Vagina (tissue), 2 donors: ENCODE data around the gene NPTXR. TPM values are rescaled to one million over a fixed set of nuclear protein-coding genes. Genes with fewer than 3 reads are reported as not detected.

Source experiments
- DNase-seq, 2 donors: peaks; one replicate each; pipeline ENCODE4 v3.0.0-alpha.2; 2017; ENCODE audit errors: extremely low spot score in 2 of 2
- H3K27ac ChIP-seq: fragments of 200-600 bp; sonication (generic); one replicate; pipeline ENCODE4 v1.5.1; 2019
- H3K27me3 ChIP-seq: fragments of 200-600 bp; sonication (generic); one replicate; pipeline ENCODE4 v1.5.1; 2019
- H3K36me3 ChIP-seq, 2 donors: fragments of 200-600 bp; sonication (generic); one replicate each; pipeline ENCODE4 v1.5.1; 2017 to 2019
- H3K4me1 ChIP-seq: fragments of 200-600 bp; sonication (generic); one replicate; pipeline ENCODE4 v1.5.1; 2019
- H3K4me3 ChIP-seq, 2 donors: fragments of 200-600 bp; sonication (generic); 1 replicate in 1 of 2; 2 replicates in 1 of 2; pipeline ENCODE4 v1.5.1; 2016 to 2019
- H3K9me3 ChIP-seq: fragments of 200-600 bp; sonication (generic); one replicate; pipeline ENCODE4 v1.5.1; 2019
- POLR2A ChIP-seq, 2 donors: fragments of 450-650 bp; IDR thresholded peaks; one replicate each; pipeline ENCODE4 v1.6.1; 2017; ENCODE audit warnings: antibody characterized with exemption in 2 of 2, mild to moderate bottlenecking in 2 of 2, moderate library complexity in 2 of 2
- POLR2AphosphoS5 ChIP-seq, 2 donors: sonication (generic); formaldehyde crosslinking; IDR thresholded peaks; one replicate each; pipeline ENCODE4 v1.9.0; 2017; ENCODE audit warnings: antibody characterized with exemption in 2 of 2, mild to moderate bottlenecking in 2 of 2, low read depth in 1 of 2; ENCODE audit not compliant: insufficient read depth in 1 of 2
- intact Hi-C: fragments of 100-400 bp; cut with DNase I; formaldehyde crosslinking; loops from one replicate; pipeline ENCODE4 v1.15.1; 2023
- total RNA-seq: library from RNA; depleted of rRNA; stranded (reverse); fragments of >200 nt; gene quantifications from one replicate; pipeline ENCODE4 v1.2.3, GENCODE V29; 2016
- TF ChIP-seq, protein P1 (sequence below), 3 experiments: fragments of 450-650 bp in 2 of 3; fragments of 200-600 bp in 1 of 3; sonication (generic) in 1 of 3; IDR thresholded peaks; one replicate each; pipeline ENCODE4 v1.5.1; 2017 to 2019; ENCODE audit warnings: antibody characterized with exemption in 3 of 3, mild to moderate bottlenecking in 2 of 3, moderate library complexity in 2 of 3

The NPTXR gene
- total RNA-seq, 1 donor from 2014 or later = 9.3 TPM

DNA sequence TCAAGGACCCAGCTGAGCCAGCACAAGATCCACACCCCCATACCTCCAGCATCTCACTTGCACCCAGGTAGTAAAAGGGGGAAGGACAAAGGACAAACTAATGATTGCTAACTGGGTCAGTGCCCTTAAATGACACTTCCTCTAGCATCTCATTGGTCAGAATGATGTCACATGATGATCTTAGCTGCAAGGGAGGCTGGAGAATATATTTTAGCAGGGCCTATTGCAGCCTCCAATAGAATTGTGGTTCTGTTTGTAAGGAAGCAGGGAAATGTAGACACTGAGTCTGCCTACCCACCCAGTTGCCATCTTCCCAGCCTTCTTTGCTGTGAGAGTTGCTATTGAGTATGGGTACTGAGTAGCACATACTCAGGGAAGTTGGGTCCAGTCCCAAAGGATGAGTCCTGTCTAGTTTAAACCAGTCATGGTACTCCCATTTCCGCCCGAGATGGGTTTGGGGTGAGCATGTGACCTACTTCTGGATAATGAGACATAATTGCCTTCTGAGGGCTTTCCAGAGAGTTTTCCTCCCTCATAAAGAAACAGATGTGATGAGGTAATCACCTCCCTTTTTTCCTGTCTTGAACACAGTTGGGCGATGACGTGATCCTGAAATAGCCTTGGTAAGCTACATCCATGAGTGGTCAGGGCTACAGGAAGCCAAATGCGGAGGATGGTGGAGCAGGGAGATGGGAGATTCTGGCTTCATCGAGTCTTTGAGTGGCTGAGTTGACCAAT is 44.4 kb downstream of the NPTXR start:
- Histone ChIP-seq H3K36me3 (no peaks in the 10 kb centered on the region), H3K4me3 (no peak overlapping the region), H3K27ac (no peak overlapping the region), H3K9me3 (no peaks in the 10 kb centered on the region), H3K27me3 (no peaks in the 10 kb centered on the region), H3K4me1 (peaks cover 11% of the 10 kb centered on the region)
- TF ChIP-seq POLR2A (IDR thresholded peaks at IDR 0.05) (no peak), POLR2AphosphoS5 (IDR thresholded peaks at IDR 0.05; ENCODE audit: insufficient read depth in 1 of 2, low read depth in 1 of 2) (no peak)
- TF ChIP-seq, protein P1, sequence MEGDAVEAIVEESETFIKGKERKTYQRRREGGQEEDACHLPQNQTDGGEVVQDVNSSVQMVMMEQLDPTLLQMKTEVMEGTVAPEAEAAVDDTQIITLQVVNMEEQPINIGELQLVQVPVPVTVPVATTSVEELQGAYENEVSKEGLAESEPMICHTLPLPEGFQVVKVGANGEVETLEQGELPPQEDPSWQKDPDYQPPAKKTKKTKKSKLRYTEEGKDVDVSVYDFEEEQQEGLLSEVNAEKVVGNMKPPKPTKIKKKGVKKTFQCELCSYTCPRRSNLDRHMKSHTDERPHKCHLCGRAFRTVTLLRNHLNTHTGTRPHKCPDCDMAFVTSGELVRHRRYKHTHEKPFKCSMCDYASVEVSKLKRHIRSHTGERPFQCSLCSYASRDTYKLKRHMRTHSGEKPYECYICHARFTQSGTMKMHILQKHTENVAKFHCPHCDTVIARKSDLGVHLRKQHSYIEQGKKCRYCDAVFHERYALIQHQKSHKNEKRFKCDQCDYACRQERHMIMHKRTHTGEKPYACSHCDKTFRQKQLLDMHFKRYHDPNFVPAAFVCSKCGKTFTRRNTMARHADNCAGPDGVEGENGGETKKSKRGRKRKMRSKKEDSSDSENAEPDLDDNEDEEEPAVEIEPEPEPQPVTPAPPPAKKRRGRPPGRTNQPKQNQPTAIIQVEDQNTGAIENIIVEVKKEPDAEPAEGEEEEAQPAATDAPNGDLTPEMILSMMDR (IDR thresholded peaks at IDR 0.05) = no peak
- DNase-seq = no peak
- intact Hi-C loops = no loop called here

DNA sequence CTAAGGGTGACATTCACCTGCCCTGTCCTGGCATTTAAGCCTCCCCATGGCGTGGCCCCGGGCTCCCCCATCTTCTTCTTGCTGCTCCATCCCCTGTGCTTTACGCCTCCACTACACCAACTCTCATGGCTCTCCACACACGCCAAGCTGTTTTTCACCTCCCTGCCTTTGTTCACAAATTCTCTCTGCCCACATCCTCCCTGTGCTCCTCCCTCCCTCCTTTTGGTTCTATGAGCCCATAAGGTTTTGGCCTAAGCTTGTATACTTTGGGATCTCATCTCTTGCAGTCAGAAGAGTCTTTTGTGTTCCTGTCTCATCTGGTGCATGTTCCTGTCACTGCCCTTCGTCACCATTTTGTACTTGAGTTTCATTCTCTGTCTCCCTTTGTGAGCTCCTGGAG is 45.3 kb downstream of the NPTXR start:
- no peak for DNase-seq

DNA sequence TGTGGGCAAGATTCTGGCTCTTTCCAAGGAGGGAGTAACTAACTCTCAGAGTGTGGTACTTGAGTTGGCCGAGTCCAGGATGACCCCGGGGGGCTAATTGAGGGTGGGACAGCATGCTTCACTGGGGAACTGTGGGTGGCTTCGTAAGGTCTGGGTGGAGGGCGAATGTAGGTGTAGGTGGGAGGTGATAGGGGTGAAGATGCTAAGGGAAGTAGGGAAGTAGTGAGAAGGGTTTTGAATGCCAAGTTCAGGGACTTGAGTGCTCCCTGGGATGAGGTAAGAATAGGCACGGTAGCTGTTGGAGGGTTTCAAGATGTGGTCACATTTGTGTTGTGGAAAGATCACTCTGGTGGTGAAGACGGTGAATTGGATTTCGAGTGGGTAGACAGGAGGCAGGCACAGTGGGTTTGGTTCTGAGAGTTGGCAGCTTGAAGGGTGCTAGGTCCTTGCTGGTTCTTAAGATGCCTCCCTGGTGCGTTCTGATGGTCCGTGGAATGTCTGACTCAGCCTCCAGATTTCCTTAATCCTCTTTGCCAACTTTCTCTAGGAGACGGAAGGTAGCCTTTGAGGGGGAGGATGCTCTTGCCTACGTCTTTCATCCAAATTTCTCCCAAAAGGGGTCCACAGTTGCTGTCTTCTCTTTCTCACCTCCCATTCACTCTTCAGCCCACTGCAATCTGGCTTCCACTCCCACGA is 47.4 kb downstream of the NPTXR start:
- H3K9me3 ChIP-seq = no peaks in the 10 kb centered on the region
- no peak overlapping the region for H3K4me3 ChIP-seq
- no peaks in the 10 kb centered on the region for H3K36me3 ChIP-seq
- no peak overlapping the region for H3K27ac ChIP-seq
- TF ChIP-seq, protein P1 (IDR thresholded peaks at IDR 0.05) = no peak
- TF ChIP-seq POLR2AphosphoS5 (IDR thresholded peaks at IDR 0.05; ENCODE audit: insufficient read depth in 1 of 2, low read depth in 1 of 2) (no peak), POLR2A (IDR thresholded peaks at IDR 0.05) (no peak)
- intact Hi-C loops = no loop called here
- H3K4me1 ChIP-seq = peaks cover 16% of the 10 kb centered on the region
- DNase-seq = no peak
- no peaks in the 10 kb centered on the region for H3K27me3 ChIP-seq

More for the DNA sequence above, 45.3 kb downstream of the NPTXR start:
- no peaks in the 10 kb centered on the region for H3K36me3 ChIP-seq
- H3K4me3 ChIP-seq = no peak overlapping the region
- no peaks in the 10 kb centered on the region for H3K27me3 ChIP-seq
- H3K9me3 ChIP-seq = no peaks in the 10 kb centered on the region
- TF ChIP-seq, protein P1 (IDR thresholded peaks at IDR 0.05) = no peak
- TF ChIP-seq POLR2A (IDR thresholded peaks at IDR 0.05) (no peak), POLR2AphosphoS5 (IDR thresholded peaks at IDR 0.05; ENCODE audit: insufficient read depth in 1 of 2, low read depth in 1 of 2) (no peak)
- no peak overlapping the region for H3K27ac ChIP-seq
- H3K4me1 ChIP-seq = peaks cover 14% of the 10 kb centered on the region
- intact Hi-C loops = no loop called here

DNA sequence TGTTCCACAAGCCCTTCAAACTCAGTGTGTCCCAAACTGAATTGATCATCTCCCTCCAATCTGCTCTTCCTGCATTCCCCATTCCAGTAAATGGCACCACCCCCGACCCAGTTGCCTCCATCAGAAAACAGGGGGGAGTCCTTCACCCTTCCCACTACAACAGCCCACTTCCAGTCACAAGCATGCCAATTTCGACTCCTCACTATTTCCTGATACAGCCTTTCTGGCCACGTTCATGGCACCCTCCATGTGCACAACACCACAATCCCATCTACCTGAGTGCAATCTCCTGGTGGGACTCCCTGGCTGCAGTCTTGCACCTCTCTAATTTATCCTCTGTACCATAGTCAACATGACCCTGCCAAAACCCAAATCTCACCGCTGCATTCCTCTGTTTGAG is 48.3 kb downstream of the NPTXR start:
- Histone ChIP-seq H3K27me3 (no peaks in the 10 kb centered on the region), H3K4me3 (no peak overlapping the region), H3K27ac (no peak overlapping the region), H3K9me3 (no peaks in the 10 kb centered on the region), H3K4me1 (peaks cover 16% of the 10 kb centered on the region), H3K36me3 (no peaks in the 10 kb centered on the region)
- DNase-seq = no peak
- TF ChIP-seq POLR2AphosphoS5 (IDR thresholded peaks at IDR 0.05; ENCODE audit: insufficient read depth in 1 of 2, low read depth in 1 of 2) (no peak), POLR2A (IDR thresholded peaks at IDR 0.05) (no peak)
- TF ChIP-seq, protein P1 (IDR thresholded peaks at IDR 0.05) = no peak
- intact Hi-C loops = no loop called here
